HEK293 (cell line): ENCODE results near the gene SRPK1.

ENCODE experiments used
- CTCF ChIA-PET: fragments of 350-600 bp; formaldehyde crosslinking; extraction: SDS; loops from one replicate; lab custom pipeline; 2021; ENCODE audit warnings: antibody characterized with exemption; lab: Yijun Ruan, JAX
- POLR2A ChIA-PET: fragments of 300-600 bp; formaldehyde crosslinking; extraction: SDS; loops from one replicate; lab custom pipeline; 2020; ENCODE audit warnings: antibody characterized with exemption, inconsistent platforms; lab: Yijun Ruan, JAX
- H3K27ac ChIP-seq: fragments of 200-500 bp; sonication (Bioruptor generic); 2 replicates; pipeline ENCODE4 v1.5.1; 2014; ENCODE audit warnings: low read depth, low read length, control low read depth, inconsistent platforms; ENCODE audit errors: extremely low read depth
- H3K36me3 ChIP-seq, 2 experiments: fragments of 200-500 bp in 1 of 2; sonication (Bioruptor generic) in 1 of 2; 1 replicate in 1 of 2; 2 replicates in 1 of 2; pipeline ENCODE4 v1.5.1; 2014 to 2017; ENCODE audit warnings: inconsistent platforms in 2 of 2, low read length in 2 of 2; ENCODE audit not compliant: control insufficient read depth in 2 of 2, insufficient read depth in 1 of 2
- H3K4me1 ChIP-seq: fragments of 200-500 bp; sonication (Bioruptor generic); 2 replicates; pipeline ENCODE4 v1.5.1; 2014; ENCODE audit warnings: mild to moderate bottlenecking, low read length, inconsistent platforms; ENCODE audit not compliant: control insufficient read depth, insufficient read depth
- H3K4me3 ChIP-seq: 2 replicates; pipeline ENCODE4 v1.5.1; 2011; ENCODE audit warnings: low read depth, mild to moderate bottlenecking, control low read depth, low read length, moderate library complexity
- H3K9me3 ChIP-seq: fragments of 200-500 bp; sonication (Bioruptor generic); 2 replicates; pipeline ENCODE4 v1.5.1; 2014; ENCODE audit warnings: low read depth, low read length, inconsistent platforms; ENCODE audit not compliant: control insufficient read depth, insufficient read depth
- AEBP2 ChIP-seq: fragments of 450-650 bp; formaldehyde crosslinking; IDR thresholded peaks from 2 replicates; pipeline ENCODE4 v1.5.1; 2016; ENCODE audit warnings: missing biosample characterization, missing genetic modification characterization, borderline replicate concordance
- BCL11A ChIP-seq: fragments of 450-650 bp; formaldehyde crosslinking; IDR thresholded peaks from 2 replicates; pipeline ENCODE4 v1.5.1; 2016; ENCODE audit warnings: low read depth, missing biosample characterization, missing genetic modification characterization
- BCL11B ChIP-seq: fragments of 450-650 bp; formaldehyde crosslinking; IDR thresholded peaks from 2 replicates; pipeline ENCODE4 v1.5.1; 2016; ENCODE audit warnings: low read depth, missing biosample characterization, missing genetic modification characterization
- FEZF1 ChIP-seq: fragments of 450-650 bp; formaldehyde crosslinking; IDR thresholded peaks from 2 replicates; pipeline ENCODE4 v1.5.1; 2016; ENCODE audit warnings: missing biosample characterization, missing genetic modification characterization
- HIC1 ChIP-seq: fragments of 450-650 bp; formaldehyde crosslinking; IDR thresholded peaks from 2 replicates; pipeline ENCODE4 v1.5.1; 2016; ENCODE audit warnings: missing biosample characterization, missing genetic modification characterization
- HOXD13 ChIP-seq: sonication (generic); formaldehyde crosslinking; IDR thresholded peaks from 2 replicates; pipeline ENCODE4 v1.8.0; 2022; ENCODE audit warnings: missing genetic modification reagents, borderline replicate concordance
- KLF10 ChIP-seq: fragments of 450-650 bp; IDR thresholded peaks from 2 replicates; pipeline ENCODE4 v1.5.1; 2018; ENCODE audit warnings: missing biosample characterization, mild to moderate bottlenecking, missing genetic modification characterization
- PRDM10 ChIP-seq: fragments of 450-650 bp; formaldehyde crosslinking; IDR thresholded peaks from 2 replicates; pipeline ENCODE4 v1.5.1; 2016; ENCODE audit warnings: missing biosample characterization, missing genetic modification characterization
- PRDM4 ChIP-seq: fragments of 450-650 bp; formaldehyde crosslinking; IDR thresholded peaks from 2 replicates; pipeline ENCODE4 v1.5.1; 2017; ENCODE audit warnings: missing biosample characterization, missing genetic modification characterization
- SCRT1 ChIP-seq: fragments of 450-650 bp; formaldehyde crosslinking; IDR thresholded peaks from 2 replicates; pipeline ENCODE4 v1.5.1; 2016; ENCODE audit warnings: missing biosample characterization, missing genetic modification characterization, borderline replicate concordance
- TRIM28 ChIP-seq: IDR thresholded peaks from 2 replicates; pipeline ENCODE4 v1.6.1; 2011; ENCODE audit warnings: low read length, control low read depth, borderline replicate concordance
- ZBTB20 ChIP-seq: fragments of 450-650 bp; formaldehyde crosslinking; IDR thresholded peaks from 2 replicates; pipeline ENCODE4 v1.5.1; 2016; ENCODE audit warnings: missing biosample characterization, missing genetic modification characterization
- ZBTB6 ChIP-seq: fragments of 450-650 bp; formaldehyde crosslinking; IDR thresholded peaks from 2 replicates; pipeline ENCODE4 v1.5.1; 2017; ENCODE audit warnings: missing biosample characterization, missing genetic modification characterization
- ZBTB7A ChIP-seq: fragments of 450-650 bp; formaldehyde crosslinking; IDR thresholded peaks from 2 replicates; pipeline ENCODE4 v1.5.1; 2016; ENCODE audit warnings: low read depth, missing biosample characterization, missing genetic modification characterization
- ZNF155 ChIP-seq: fragments of 450-650 bp; formaldehyde crosslinking; IDR thresholded peaks from 2 replicates; pipeline ENCODE4 v1.5.1; 2016; ENCODE audit warnings: missing biosample characterization, missing genetic modification characterization
- ZNF366 ChIP-seq: fragments of 450-650 bp; formaldehyde crosslinking; conservative IDR thresholded peaks from 2 replicates; pipeline ENCODE4 v1.5.1; 2016; ENCODE audit warnings: missing biosample characterization, missing genetic modification characterization
- ZNF473 ChIP-seq: fragments of 450-650 bp; formaldehyde crosslinking; IDR thresholded peaks from 2 replicates; pipeline ENCODE4 v1.5.1; 2017; ENCODE audit warnings: missing biosample characterization, missing genetic modification characterization
- ZNF529 ChIP-seq: fragments of 450-650 bp; formaldehyde crosslinking; IDR thresholded peaks from 2 replicates; pipeline ENCODE4 v1.5.1; 2017; ENCODE audit warnings: missing genetic modification characterization, missing biosample characterization; ENCODE audit not compliant: insufficient replicate concordance
- ZNF629 ChIP-seq: fragments of 450-650 bp; formaldehyde crosslinking; IDR thresholded peaks from 2 replicates; pipeline ENCODE4 v1.5.1; 2017; ENCODE audit warnings: missing biosample characterization, missing genetic modification characterization
- ZNF660 ChIP-seq: fragments of 450-650 bp; IDR thresholded peaks from 2 replicates; pipeline ENCODE4 v1.5.1; 2018; ENCODE audit warnings: missing biosample characterization, mild to moderate bottlenecking, missing genetic modification characterization
- ZNF776 ChIP-seq: fragments of 450-650 bp; formaldehyde crosslinking; IDR thresholded peaks from 2 replicates; pipeline ENCODE4 v1.5.0; 2017; ENCODE audit warnings: missing biosample characterization, missing genetic modification characterization, borderline replicate concordance

The SRPK1 gene

GRCh38 chr6:35955521-35955920 lies 34.6 kb upstream of the SRPK1 start:
- no peaks in the 10 kb centered on the region for H3K9me3 ChIP-seq
- ChIA-PET CTCF (interaction anchor here (0.6 to 3.0 kb wide), 14 partner anchors 10 to 1508 kb away, joined by 3 to 18 read pairs (median 4); partner anchors contain the start of gene ARMC12), POLR2A (no interaction called here)
- no peaks in the 10 kb centered on the region for H3K4me1 ChIP-seq
- TF ChIP-seq ZBTB20 (tag by site-specific recombination) (no peak), ZBTB7A (no peak), ZNF629 (tag by site-specific recombination) (no peak), PRDM4 (tag by site-specific recombination) (no peak), ZNF776 (tag by site-specific recombination) (no peak)
- no peaks in the 10 kb centered on the region for H3K36me3 ChIP-seq
- H3K27ac ChIP-seq, result no peak overlapping the region
- no peak overlapping the region for H3K4me3 ChIP-seq

GRCh38 chr6:35955071-35955470 lies 34.2 kb upstream of the SRPK1 start:
- Histone ChIP-seq H3K4me1 (no peaks in the 10 kb centered on the region), H3K9me3 (no peaks in the 10 kb centered on the region), H3K27ac (no peak overlapping the region), H3K36me3 (no peaks in the 10 kb centered on the region), H3K4me3 (no peak overlapping the region)
- ChIA-PET POLR2A (no interaction called here), CTCF (interaction anchor here (0.6 to 3.0 kb wide), 6 partner anchors 11 to 431 kb away, joined by 3 to 18 read pairs (median 6); partner anchors contain the start of gene ARMC12)
- 0 out of 2 replicates have a peak, but pooled peaks have one; percentile 18 for TF ChIP-seq PRDM10 (tag by site-specific recombination)
- TF ChIP-seq HIC1 (tag by site-specific recombination), result no peak

- ChIA-PET POLR2A (no interaction called here), CTCF (interaction anchor here (1.2 to 3.0 kb wide), 4 partner anchors 13 to 430 kb away, joined by 3 to 18 read pairs (median 5); no protein-coding TSS in a partner anchor)
- H3K27ac ChIP-seq, result no peak overlapping the region
- no peaks in the 10 kb centered on the region for H3K36me3 ChIP-seq
- H3K9me3 ChIP-seq, result no peaks in the 10 kb centered on the region
- no peak overlapping the region for H3K4me3 ChIP-seq
- no peaks in the 10 kb centered on the region for H3K4me1 ChIP-seq
- no peak for TF ChIP-seq TRIM28
- TF ChIP-seq HOXD13, result no peak
- TF ChIP-seq ZNF155 (tag by site-specific recombination), result no peak
- TF ChIP-seq BCL11B (tag by site-specific recombination), result no peak
- TF ChIP-seq KLF10 (tag by site-specific recombination), result no peak
- TF ChIP-seq BCL11A (tag by site-specific recombination), result no peak
- TF ChIP-seq ZNF473 (tag by site-specific recombination), result no peak
- TF ChIP-seq ZBTB7A, result no peak
- TF ChIP-seq SCRT1 (tag by site-specific recombination), result no peak
- no peak for TF ChIP-seq ZNF660 (tag by site-specific recombination)
- no peak for TF ChIP-seq FEZF1 (tag by site-specific recombination)
- no peak for TF ChIP-seq AEBP2 (tag by site-specific recombination)
- TF ChIP-seq ZBTB6, result no peak
- no peak for TF ChIP-seq ZNF366 (tag by site-specific recombination)
- no peak for TF ChIP-seq ZNF529 (tag by site-specific recombination)
Observed at GRCh38 chr6:35954333-35954732, 33.4 kb upstream of the SRPK1 start.
